AG04450 (cell line): Measurements from ENCODE around the gene NXT1. TPM values are rescaled to one million over a fixed set of nuclear protein-coding genes. Genes with fewer than 3 reads are reported as not detected.

ENCODE experiments used
- CTCF ChIA-PET: fragments of 300-600, 350-600 bp; formaldehyde crosslinking; extraction: SDS; loops from one replicate; lab custom pipeline; 2022; ENCODE audit warnings: antibody characterized with exemption, inconsistent platforms; lab: Charles Lee
- POLR2A ChIA-PET: fragments of 350-600 bp; formaldehyde crosslinking; extraction: SDS; loops from one replicate; lab custom pipeline; 2021; ENCODE audit warnings: antibody characterized with exemption, inconsistent platforms; lab: Yijun Ruan, JAX
- DNase-seq: peaks from one replicate; pipeline ENCODE4 v3.0.0-alpha.2; 2011; ENCODE audit warnings: low read depth, low spot score
- H3K27ac ChIP-seq: one replicate; pipeline ENCODE4 v1.5.1; 2012; ENCODE audit warnings: low read depth, low read length, control low read depth
- H3K27me3 ChIP-seq: one replicate; pipeline ENCODE4 v1.6.0; 2012; ENCODE audit warnings: low read length; ENCODE audit not compliant: control insufficient read depth, insufficient read depth
- H3K4me3 ChIP-seq: 2 replicates; pipeline ENCODE4 v1.5.1; 2011; ENCODE audit warnings: mild to moderate bottlenecking, low read depth, low read length, control low read depth
- H3K9me3 ChIP-seq: 2 replicates; pipeline ENCODE4 v1.5.1; 2012; ENCODE audit warnings: low read length; ENCODE audit not compliant: control insufficient read depth, insufficient read depth
- CTCF ChIP-seq: IDR thresholded peaks from 2 replicates; pipeline ENCODE4 v1.5.1; 2011; ENCODE audit warnings: low read depth, low read length, control low read depth, inconsistent platforms
- polyA plus RNA-seq: library from polyadenylated mRNA; depleted of rRNA; stranded (reverse); fragments of >200 nt; gene quantifications from 2 replicates; pipeline ENCODE4 v1.2.3, GENCODE V29; 2011

Gene NXT1
- polyA plus RNA-seq, 1 experiment = 17.9 TPM

- TF ChIP-seq CTCF = no peak
- H3K9me3 ChIP-seq = no peaks in the 10 kb centered on the region; the same call in 1 of the 2 replicates
- no peaks in the 10 kb centered on the region for H3K27me3 ChIP-seq
- POLR2A ChIA-PET = no interaction called here
- H3K4me3 ChIP-seq = no peak overlapping the region
- H3K27ac ChIP-seq = no peak overlapping the region
- CTCF ChIA-PET = interaction anchor here (1.9 kb wide), 1 partner anchor 665 kb away, joined by 7 read pairs; no protein-coding TSS in a partner anchor
- DNase-seq = no peak
Measured at GRCh38 chr20:23356203-23356602, 5.6 kb downstream of the NXT1 start.

- no peak for TF ChIP-seq CTCF
- peak overlapping the region; percentile 88 for H3K4me3 ChIP-seq
- H3K27me3 ChIP-seq = no peaks in the 10 kb centered on the region
- peak overlapping the region; percentile 86 for H3K27ac ChIP-seq
- DNase-seq = peak; percentile 97
- POLR2A ChIA-PET = interaction anchor here (1.0 to 1.4 kb wide), 3 partner anchors 8 to 64 kb away, joined by 3 to 5 read pairs (median 4); partner anchors contain the start of gene NAPB
- peaks cover 3% of the 10 kb centered on the region; the same call in 1 of the 2 replicates for H3K9me3 ChIP-seq
- CTCF ChIA-PET = interaction anchor here (0.6 to 4.0 kb wide), 6 partner anchors 8 to 666 kb away, joined by 3 to 27 read pairs (median 6); partner anchors contain the start of genes NAPB and NXT1
Measured at GRCh38 chr20:23357767-23358562, 7.4 kb downstream of the NXT1 start.

GRCh38 chr20:23358563-23358906, 7.9 kb downstream of the NXT1 start:
- DNase-seq = no peak
- POLR2A ChIA-PET = interaction anchor here (1.0 to 1.4 kb wide), 2 partner anchors 9 to 61 kb away, joined by 3 to 5 read pairs; no protein-coding TSS in a partner anchor
- Histone ChIP-seq H3K4me3 (peak overlapping the region; percentile 88), H3K9me3 (peaks cover 3% of the 10 kb centered on the region; the same call in 1 of the 2 replicates), H3K27me3 (no peaks in the 10 kb centered on the region), H3K27ac (no peak overlapping the region)
- TF ChIP-seq CTCF = no peak
- CTCF ChIA-PET = interaction anchor here (0.6 to 4.0 kb wide), 4 partner anchors 9 to 248 kb away, joined by 3 to 27 read pairs (median 6); partner anchors contain the start of genes NAPB and NXT1

- no peak for TF ChIP-seq CTCF
- CTCF ChIA-PET = interaction anchor here (0.6 to 4.0 kb wide), 3 partner anchors 9 to 82 kb away, joined by 3 to 27 read pairs (median 5); partner anchors contain the start of genes NAPB and NXT1
- POLR2A ChIA-PET = interaction anchor here (1.4 kb wide), 1 partner anchor 9 kb away, joined by 5 read pairs; no protein-coding TSS in a partner anchor
Measured at GRCh38 chr20:23358923-23359593, 8.5 kb downstream of the NXT1 start.

More at GRCh38 chr20:23358923-23359593, 8.5 kb downstream of the NXT1 start:
- Histone ChIP-seq H3K27ac (no peak overlapping the region), H3K9me3 (peaks cover 3% of the 10 kb centered on the region; the same call in 1 of the 2 replicates), H3K4me3 (no peak overlapping the region), H3K27me3 (no peaks in the 10 kb centered on the region)
- DNase-seq = no peak
